ENCODE data around the gene CLINT1. TPM values are rescaled to one million over a fixed set of nuclear protein-coding genes. Genes with fewer than 3 reads are reported as not detected.

CLINT1 gene
- total and polyA plus RNA-seq, 9 of the 15 experiments (the other 6 are each of a cell fraction or from before 2014, with no cell fraction given): 23.6 to 125 (median 71.4) TPM

GRCh38 chr5:157743163-157744050 is 115.5 kb downstream of the CLINT1 start, which contains the start of gene LSM11 (continued):
- TF ChIP-seq PATZ1 (CRISPR knock-in tag; IDR thresholded peaks at IDR 0.05; ENCODE audit: borderline replicate concordance) (no peak), ATF4 (CRISPR knock-in tag; IDR thresholded peaks at IDR 0.05) (no peak), TBP (optimal IDR thresholded peaks at IDR 0.05; ENCODE audit: low read depth, low read length) (peak; percentile 62), SP2 (IDR thresholded peaks at IDR 0.05; ENCODE audit: extremely low read depth, low read depth, low read length, poor library complexity, severe bottlenecking) (no peak), ATF6 (CRISPR knock-in tag; IDR thresholded peaks at IDR 0.05) (no peak), CEBPG (CRISPR knock-in tag; IDR thresholded peaks at IDR 0.05) (no peak), CEBPG (tag; conservative IDR thresholded peaks at IDR 0.05 in 1 of 2, IDR thresholded peaks at IDR 0.05 in 1 of 2) (no peak), HCFC1 (IDR thresholded peaks at IDR 0.05; ENCODE audit: low read depth, low read length) (peak; percentile 45; the same call in 1 of the 2 replicates), SP1 (CRISPR knock-in tag; IDR thresholded peaks at IDR 0.05) (peak; percentile 75; the same call in 1 of the 2 replicates), RAD21 (CRISPR knock-in tag; conservative IDR thresholded peaks at IDR 0.05 in 1 of 2, IDR thresholded peaks at IDR 0.05 in 1 of 2) (peak; percentile 97), JUND (IDR thresholded peaks at IDR 0.05; ENCODE audit: borderline replicate concordance, low read depth, low read length) (peak; percentile 66), JUND (tag; IDR thresholded peaks at IDR 0.05; ENCODE audit: borderline replicate concordance, low read depth, low read length) (no peak; the same call in 2 of the 3 replicates), ZNF280B (CRISPR knock-in tag; IDR thresholded peaks at IDR 0.05) (no peak), ZNF384 (IDR thresholded peaks at IDR 0.05; ENCODE audit: low read depth, low read length) (peak; percentile 41; the same call in 1 of the 2 replicates), ZNF280A (IDR thresholded peaks at IDR 0.05; ENCODE audit: low read depth, partially characterized antibody) (no peak), GATAD2B (IDR thresholded peaks at IDR 0.05; ENCODE audit: borderline replicate concordance) (no peak), ZC3H11A (IDR thresholded peaks at IDR 0.05; ENCODE audit: low read depth, low read length) (no peak), KAT7 (CRISPR knock-in tag; IDR thresholded peaks at IDR 0.05; ENCODE audit: borderline replicate concordance) (peak; percentile 62; the same call in 1 of the 2 replicates)

Measured in K562 (cell line).